Liver (tissue), 9 donors: Measurements from ENCODE around the gene PNN. TPM values are rescaled to one million over a fixed set of nuclear protein-coding genes. Genes with fewer than 3 reads are reported as not detected.

Source experiments
- DNase-seq: peaks from one replicate; pipeline ENCODE4 v3.0.0-alpha.2; 2017; ENCODE audit warnings: low spot score
- H3K27ac ChIP-seq, 2 donors: one replicate each; pipeline ENCODE4 v1.7.0; 2013; ENCODE audit warnings: inconsistent platforms in 2 of 2, low read length in 2 of 2, control low read depth in 1 of 2, low read depth in 1 of 2, mild to moderate bottlenecking in 1 of 2
- H3K27me3 ChIP-seq, 4 donors: one replicate each; pipeline versions ENCODE4 v1.6.1 to v1.7.0; 2013; ENCODE audit warnings: low read length in 3 of 4, inconsistent platforms in 1 of 4, mild to moderate bottlenecking in 1 of 4, moderate library complexity in 1 of 4; ENCODE audit not compliant: control insufficient read depth in 4 of 4, insufficient read depth in 4 of 4
- H3K36me3 ChIP-seq, 4 donors: one replicate each; pipeline versions ENCODE4 v1.6.1 to v1.7.0; 2013; ENCODE audit warnings: low read length in 3 of 4, mild to moderate bottlenecking in 3 of 4, low read depth in 1 of 4, moderate library complexity in 1 of 4; ENCODE audit not compliant: control insufficient read depth in 4 of 4, insufficient read depth in 3 of 4
- H3K4me1 ChIP-seq, 4 donors: one replicate each; pipeline versions ENCODE4 v1.6.1 to v1.7.0; 2013; ENCODE audit warnings: low read length in 3 of 4, mild to moderate bottlenecking in 3 of 4, moderate library complexity in 1 of 4; ENCODE audit not compliant: control insufficient read depth in 4 of 4, insufficient read depth in 4 of 4
- H3K4me3 ChIP-seq, 3 donors: one replicate each; pipeline versions ENCODE4 v1.6.1 to v1.7.0; 2013; ENCODE audit warnings: low read length in 3 of 3, control low read depth in 1 of 3, low read depth in 1 of 3, mild to moderate bottlenecking in 1 of 3
- H3K9ac ChIP-seq, 2 donors: one replicate each; pipeline ENCODE4 v1.7.0; 2013; ENCODE audit warnings: low read length in 2 of 2, mild to moderate bottlenecking in 2 of 2, moderate library complexity in 2 of 2, control low read depth in 1 of 2, low read depth in 1 of 2
- H3K9me3 ChIP-seq, 4 donors: one replicate each; pipeline versions ENCODE4 v1.6.1 to v1.7.0; 2013; ENCODE audit warnings: low read length in 3 of 4; ENCODE audit not compliant: control insufficient read depth in 4 of 4
- EGR1 ChIP-seq, 2 donors: IDR thresholded peaks; 2 replicates each; pipeline ENCODE4 v1.6.1; 2016 to 2018; ENCODE audit warnings: antibody characterized with exemption in 2 of 2, low read depth in 2 of 2
- FOXA2 ChIP-seq: IDR thresholded peaks from 2 replicates; pipeline ENCODE4 v1.6.1; 2016; ENCODE audit warnings: antibody characterized with exemption
- HNF4A ChIP-seq, 2 donors: conservative IDR thresholded peaks; 2 replicates each; pipeline ENCODE4 v1.6.1; 2016; ENCODE audit warnings: antibody characterized with exemption in 2 of 2, mild to moderate bottlenecking in 2 of 2
- HNF4G ChIP-seq: IDR thresholded peaks from 2 replicates; pipeline ENCODE4 v1.6.1; 2016; ENCODE audit warnings: antibody characterized with exemption
- JUND ChIP-seq, 2 donors: IDR thresholded peaks; 2 replicates each; pipeline ENCODE4 v1.6.1; 2016; ENCODE audit warnings: antibody characterized with exemption in 2 of 2
- MAX ChIP-seq: IDR thresholded peaks from 2 replicates; pipeline ENCODE4 v1.6.1; 2016; ENCODE audit warnings: antibody characterized with exemption
- NR2F2 ChIP-seq: IDR thresholded peaks from 2 replicates; pipeline ENCODE4 v1.6.1; 2016; ENCODE audit warnings: antibody characterized with exemption
- RAD21 ChIP-seq, 2 donors: IDR thresholded peaks; 2 replicates each; pipeline ENCODE4 v1.6.1; 2016; ENCODE audit warnings: antibody characterized with exemption in 2 of 2, mild to moderate bottlenecking in 2 of 2
- RXRA ChIP-seq, 2 donors: IDR thresholded peaks; 2 replicates each; pipeline ENCODE4 v1.6.1; 2017 to 2018; ENCODE audit warnings: antibody characterized with exemption in 2 of 2, mild to moderate bottlenecking in 1 of 2
- SP1 ChIP-seq: IDR thresholded peaks from 2 replicates; pipeline ENCODE4 v1.6.1; 2018; ENCODE audit warnings: antibody characterized with exemption, mild to moderate bottlenecking
- TAF1 ChIP-seq: conservative IDR thresholded peaks from 2 replicates; pipeline ENCODE4 v1.6.1; 2016; ENCODE audit warnings: antibody characterized with exemption, mild to moderate bottlenecking
- YY1 ChIP-seq: IDR thresholded peaks from 2 replicates; pipeline ENCODE4 v1.6.1; 2016; ENCODE audit warnings: antibody characterized with exemption, mild to moderate bottlenecking
- ZBTB33 ChIP-seq: IDR thresholded peaks from 2 replicates; pipeline ENCODE4 v1.6.1; 2016; ENCODE audit warnings: antibody characterized with exemption
- WGBS: extraction: QIAGEN DNeasy Blood & Tissue Kit; methylation state at CpG from one replicate; pipeline ENCODE4 v1.1.7; 2013; 5-methylcytosine and 5-hydroxymethylcytosine counted together
- polyA plus RNA-seq, 2 donors: library from polyadenylated mRNA; stranded (reverse) in 1 of 2; unstranded in 1 of 2; fragments of 200-250 nt in 1 of 2; fragments of >200 nt in 1 of 2; fragmentation: Nextera tagmentation in 1 of 2; extraction: Ambion mirVana in 1 of 2; gene quantifications; one replicate each; pipeline versions ENCODE4 v1.2.1 to v1.2.3, GENCODE V29; 2013 to 2015
- total RNA-seq, 2 donors: library from RNA; depleted of rRNA; stranded (reverse); fragments of >200 nt; gene quantifications; one replicate each; pipeline ENCODE4 v1.2.3, GENCODE V29; 2014
- TF ChIP-seq, protein P1 (sequence below): fragments of 150-350 bp; IDR thresholded peaks from 2 replicates; pipeline ENCODE4 v1.5.1; 2017; ENCODE audit warnings: improper control_type of control experiment, low read depth, low read length; ENCODE audit not compliant: missing input control
- TF ChIP-seq, protein P2 (sequence below): IDR thresholded peaks from 2 replicates; pipeline ENCODE4 v1.6.1; 2016; ENCODE audit warnings: antibody characterized with exemption
- TF ChIP-seq, protein P3 (sequence below): IDR thresholded peaks from 2 replicates; pipeline ENCODE4 v1.6.1; 2016; ENCODE audit warnings: antibody characterized with exemption, mild to moderate bottlenecking
- donor health status: healthy.
- donor health status: healthy.
- donor health status: healthy.
- donor health status: healthy.
- donor health status: healthy.

Gene PNN
- total and polyA plus RNA-seq, 4 donors = 11.3 to 56.7 (median 23.8) TPM

GRCh38 chr14:39184628-39185255 is 9.7 kb downstream of the PNN start:
- Histone ChIP-seq H3K27ac (no peak overlapping the region), H3K27me3 (no peaks in the 10 kb centered on the region), H3K9ac (no peak overlapping the region), H3K4me1 (no peaks in the 10 kb centered on the region), H3K9me3 (no peaks in the 10 kb centered on the region), H3K4me3 (no peak overlapping the region), H3K36me3 (peaks cover 4 to 43% (median 36%) of the 10 kb centered on the region in 4 donors)
- no peak for DNase-seq
- WGBS = 99% methylated on average over 4 of the region's 4 CpGs
- TF ChIP-seq JUND (IDR thresholded peaks at IDR 0.05) (no peak), TAF1 (no peak), ZBTB33 (no peak), EGR1 (IDR thresholded peaks at IDR 0.05; ENCODE audit: low read depth in 2 of 2) (no peak), NR2F2 (no peak), SP1 (no peak), YY1 (no peak), RAD21 (IDR thresholded peaks at IDR 0.05) (no peak), HNF4A (conservative IDR thresholded peaks at IDR 0.05) (no peak), FOXA2 (no peak), HNF4G (no peak), RXRA (IDR thresholded peaks at IDR 0.05) (no peak), MAX (no peak)
- TF ChIP-seq, protein P1, sequence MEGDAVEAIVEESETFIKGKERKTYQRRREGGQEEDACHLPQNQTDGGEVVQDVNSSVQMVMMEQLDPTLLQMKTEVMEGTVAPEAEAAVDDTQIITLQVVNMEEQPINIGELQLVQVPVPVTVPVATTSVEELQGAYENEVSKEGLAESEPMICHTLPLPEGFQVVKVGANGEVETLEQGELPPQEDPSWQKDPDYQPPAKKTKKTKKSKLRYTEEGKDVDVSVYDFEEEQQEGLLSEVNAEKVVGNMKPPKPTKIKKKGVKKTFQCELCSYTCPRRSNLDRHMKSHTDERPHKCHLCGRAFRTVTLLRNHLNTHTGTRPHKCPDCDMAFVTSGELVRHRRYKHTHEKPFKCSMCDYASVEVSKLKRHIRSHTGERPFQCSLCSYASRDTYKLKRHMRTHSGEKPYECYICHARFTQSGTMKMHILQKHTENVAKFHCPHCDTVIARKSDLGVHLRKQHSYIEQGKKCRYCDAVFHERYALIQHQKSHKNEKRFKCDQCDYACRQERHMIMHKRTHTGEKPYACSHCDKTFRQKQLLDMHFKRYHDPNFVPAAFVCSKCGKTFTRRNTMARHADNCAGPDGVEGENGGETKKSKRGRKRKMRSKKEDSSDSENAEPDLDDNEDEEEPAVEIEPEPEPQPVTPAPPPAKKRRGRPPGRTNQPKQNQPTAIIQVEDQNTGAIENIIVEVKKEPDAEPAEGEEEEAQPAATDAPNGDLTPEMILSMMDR = no peak
- TF ChIP-seq, protein P2, sequence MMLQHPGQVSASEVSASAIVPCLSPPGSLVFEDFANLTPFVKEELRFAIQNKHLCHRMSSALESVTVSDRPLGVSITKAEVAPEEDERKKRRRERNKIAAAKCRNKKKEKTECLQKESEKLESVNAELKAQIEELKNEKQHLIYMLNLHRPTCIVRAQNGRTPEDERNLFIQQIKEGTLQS = no peak
- TF ChIP-seq, protein P3, sequence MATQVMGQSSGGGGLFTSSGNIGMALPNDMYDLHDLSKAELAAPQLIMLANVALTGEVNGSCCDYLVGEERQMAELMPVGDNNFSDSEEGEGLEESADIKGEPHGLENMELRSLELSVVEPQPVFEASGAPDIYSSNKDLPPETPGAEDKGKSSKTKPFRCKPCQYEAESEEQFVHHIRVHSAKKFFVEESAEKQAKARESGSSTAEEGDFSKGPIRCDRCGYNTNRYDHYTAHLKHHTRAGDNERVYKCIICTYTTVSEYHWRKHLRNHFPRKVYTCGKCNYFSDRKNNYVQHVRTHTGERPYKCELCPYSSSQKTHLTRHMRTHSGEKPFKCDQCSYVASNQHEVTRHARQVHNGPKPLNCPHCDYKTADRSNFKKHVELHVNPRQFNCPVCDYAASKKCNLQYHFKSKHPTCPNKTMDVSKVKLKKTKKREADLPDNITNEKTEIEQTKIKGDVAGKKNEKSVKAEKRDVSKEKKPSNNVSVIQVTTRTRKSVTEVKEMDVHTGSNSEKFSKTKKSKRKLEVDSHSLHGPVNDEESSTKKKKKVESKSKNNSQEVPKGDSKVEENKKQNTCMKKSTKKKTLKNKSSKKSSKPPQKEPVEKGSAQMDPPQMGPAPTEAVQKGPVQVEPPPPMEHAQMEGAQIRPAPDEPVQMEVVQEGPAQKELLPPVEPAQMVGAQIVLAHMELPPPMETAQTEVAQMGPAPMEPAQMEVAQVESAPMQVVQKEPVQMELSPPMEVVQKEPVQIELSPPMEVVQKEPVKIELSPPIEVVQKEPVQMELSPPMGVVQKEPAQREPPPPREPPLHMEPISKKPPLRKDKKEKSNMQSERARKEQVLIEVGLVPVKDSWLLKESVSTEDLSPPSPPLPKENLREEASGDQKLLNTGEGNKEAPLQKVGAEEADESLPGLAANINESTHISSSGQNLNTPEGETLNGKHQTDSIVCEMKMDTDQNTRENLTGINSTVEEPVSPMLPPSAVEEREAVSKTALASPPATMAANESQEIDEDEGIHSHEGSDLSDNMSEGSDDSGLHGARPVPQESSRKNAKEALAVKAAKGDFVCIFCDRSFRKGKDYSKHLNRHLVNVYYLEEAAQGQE = no peak
